Naive thymus-derived CD4-positive, alpha-beta T cell (primary cell): Measurements from ENCODE around the gene BRPF1. TPM values are rescaled to one million over a fixed set of nuclear protein-coding genes. Genes with fewer than 3 reads are reported as not detected.
A peak's percentile ranks its signal among the peaks of the same experiment; 100 is the strongest.

Experiments
- ATAC-seq: fragments of 150-1000 bp; cut with Tn5 transposase; 2 replicates; pipeline ENCODE4 v1.10.0; 2021; ENCODE audit warnings: mild to moderate bottlenecking, moderate library complexity
- CTCF ChIA-PET: fragments of 350-600 bp; sonication (Branson Sonifier 250); formaldehyde crosslinking; loops from one replicate; lab custom pipeline; 2021; ENCODE audit warnings: antibody characterized with exemption; lab: Charles Lee
- POLR2A ChIA-PET: fragments of 350-600 bp; sonication (Branson Sonifier 250); formaldehyde crosslinking; loops from one replicate; lab custom pipeline; 2021; ENCODE audit warnings: antibody characterized with exemption, inconsistent platforms; lab: Charles Lee
- DNase-seq, 9 donors: peaks; one replicate each; pipeline versions ENCODE4 v3.0.0 to v3.0.0-alpha.2; 2020 to 2022; ENCODE audit warnings: mixed read lengths in 1 of 9
- H3K27ac ChIP-seq: one replicate; pipeline ENCODE4 v1.7.0; 2013; ENCODE audit warnings: mild to moderate bottlenecking, low read depth, low read length, moderate library complexity
- H3K27me3 ChIP-seq, 2 donors: one replicate each; pipeline ENCODE4 v1.7.0; 2013; ENCODE audit warnings: low read length in 2 of 2, mild to moderate bottlenecking in 2 of 2, moderate library complexity in 2 of 2; ENCODE audit not compliant: control insufficient read depth in 2 of 2, insufficient read depth in 2 of 2
- H3K36me3 ChIP-seq, 3 experiments: 1 replicate in 2 of 3; 2 replicates in 1 of 3; pipeline ENCODE4 v1.7.0; 2013; ENCODE audit warnings: low read length in 3 of 3, mild to moderate bottlenecking in 3 of 3, moderate library complexity in 1 of 3; ENCODE audit not compliant: insufficient read depth in 3 of 3, control insufficient read depth in 2 of 3
- H3K4me1 ChIP-seq, 2 donors: one replicate each; pipeline ENCODE4 v1.7.0; 2013; ENCODE audit warnings: low read length in 2 of 2, mild to moderate bottlenecking in 2 of 2, moderate library complexity in 1 of 2; ENCODE audit not compliant: control insufficient read depth in 2 of 2, insufficient read depth in 2 of 2
- H3K4me3 ChIP-seq: 2 replicates; pipeline ENCODE4 v1.7.0; 2013; ENCODE audit warnings: mild to moderate bottlenecking, low read length
- H3K9me3 ChIP-seq, 3 experiments: 1 replicate in 2 of 3; 2 replicates in 1 of 3; pipeline ENCODE4 v1.7.0; 2013; ENCODE audit warnings: low read length in 3 of 3; ENCODE audit not compliant: control insufficient read depth in 2 of 3
- H3K27ac Mint-ChIP-seq, 9 donors: one replicate each; pipeline ENCODE4 v1.8.0; 2020 to 2022; ENCODE audit warnings: mixed read lengths in 9 of 9, mild to moderate bottlenecking in 8 of 9, moderate library complexity in 5 of 9, inconsistent platforms in 2 of 9
- H3K27me3 Mint-ChIP-seq, 5 donors: one replicate each; pipeline ENCODE4 v1.8.0; 2021 to 2022; ENCODE audit warnings: mixed read lengths in 5 of 5, mild to moderate bottlenecking in 1 of 5
- H3K36me3 Mint-ChIP-seq, 5 donors: one replicate each; pipeline ENCODE4 v1.8.0; 2020 to 2022; ENCODE audit warnings: mixed read lengths in 5 of 5, mild to moderate bottlenecking in 3 of 5, inconsistent platforms in 1 of 5
- H3K4me1 Mint-ChIP-seq, 7 donors: one replicate each; pipeline ENCODE4 v1.8.0; 2020 to 2022; ENCODE audit warnings: mixed read lengths in 7 of 7, mild to moderate bottlenecking in 3 of 7, inconsistent platforms in 1 of 7
- H3K4me3 Mint-ChIP-seq, 10 donors: one replicate each; pipeline ENCODE4 v1.8.0; 2020 to 2022; ENCODE audit warnings: mild to moderate bottlenecking in 10 of 10, mixed read lengths in 10 of 10, moderate library complexity in 6 of 10, inconsistent platforms in 2 of 10
- H3K9me3 Mint-ChIP-seq, 11 donors: one replicate each; pipeline ENCODE4 v1.8.0; 2020 to 2022; ENCODE audit warnings: mixed read lengths in 11 of 11, mild to moderate bottlenecking in 4 of 11, inconsistent platforms in 1 of 11, moderate library complexity in 1 of 11
- intact Hi-C, 2 donors: fragments of 100-400 bp; cut with micrococcal nuclease; formaldehyde crosslinking; loops; one replicate each; pipeline ENCODE4 v1.15.1; 2023
- polyA plus RNA-seq, 2 donors: library from polyadenylated mRNA; unstranded; fragments of 300-500 nt; fragmentation: Illumina TruSeq; gene quantifications; one replicate each; pipeline ENCODE4 v1.2.3, GENCODE V29; 2021
- total RNA-seq, 6 experiments: library from RNA in 5 of 6; stranded (reverse) in 5 of 6; gene quantifications; 1 replicate in 5 of 6; 2 replicates in 1 of 6; pipeline ENCODE4 v1.2.3 and lab custom pipeline; 2021 to 2026

The BRPF1 gene
- total and polyA plus RNA-seq, 7 experiments from 2014 or later, result 9.2 to 42.4 (median 33.1) TPM

DNA sequence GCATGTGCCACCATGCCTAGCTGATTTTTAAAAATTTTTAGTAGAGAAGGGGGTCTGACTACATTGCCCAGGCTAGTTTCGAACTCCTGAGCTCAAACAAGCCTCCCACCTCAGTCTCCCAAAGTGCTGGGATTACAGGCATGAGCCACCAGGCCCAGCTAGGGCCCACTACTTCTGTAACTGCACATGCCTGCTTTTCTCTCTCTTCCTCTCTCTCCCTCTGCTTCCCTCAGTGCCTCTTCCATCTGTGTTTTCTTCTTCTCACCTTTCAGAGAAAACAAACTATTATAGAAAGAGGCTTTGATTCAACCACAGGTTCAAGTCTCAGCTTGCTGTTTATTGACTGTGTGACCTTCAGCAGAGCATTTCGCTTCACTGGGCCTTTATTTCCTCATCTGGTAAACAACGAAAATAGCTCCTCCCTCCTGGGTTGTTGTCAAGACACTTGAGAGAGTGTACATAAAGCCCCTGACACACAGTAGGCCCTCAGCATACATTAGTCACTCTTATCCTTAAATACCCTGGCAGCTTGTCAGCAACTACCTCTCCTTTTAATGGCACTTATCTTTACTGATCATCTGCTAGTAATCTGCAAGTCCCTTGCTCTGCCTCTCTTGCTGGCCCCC lies 50.6 kb downstream of the BRPF1 start:
- Mint-ChIP-seq H3K4me3 (peak overlapping the region in 3 of 10 donors; percentile 9 to 19 (median 16)), H3K4me1 (peaks cover 41 to 66% (median 61%) of the 10 kb centered on the region in 7 donors), H3K9me3 (no peaks in the 10 kb centered on the region), H3K27ac (peak overlapping the region in 2 of 9 donors; percentile 39 to 70), H3K36me3 (peaks cover 4 to 40% (median 28%) of the 10 kb centered on the region in 5 donors), H3K27me3 (no peaks in the 10 kb centered on the region)
- H3K9me3 ChIP-seq, result no peaks in the 10 kb centered on the region
- ChIA-PET POLR2A (interaction anchor here (0.6 to 1.8 kb wide), 5 partner anchors 10 to 407 kb away, joined by 3 to 6 read pairs (median 4); partner anchors contain the start of genes ARPC4 and TADA3), CTCF (interaction anchor here (0.6 to 1.2 kb wide), 3 partner anchors 36 to 54 kb away, joined by 3 to 4 read pairs (median 3); no protein-coding TSS in a partner anchor)
- no peak overlapping the region for H3K27ac ChIP-seq
- H3K4me1 ChIP-seq, result peaks cover 33 to 39% of the 10 kb centered on the region in 2 donors
- DNase-seq (no peak), ATAC-seq (no peak)
- H3K4me3 ChIP-seq, result no peak overlapping the region
- intact Hi-C loops, result loop anchor here in 1 of 2 donors (1.0 to 2.0 kb wide), 3 partner anchors 151 to 505 kb away; partner anchors contain the start of gene CRELD1
- no peaks in the 10 kb centered on the region for H3K27me3 ChIP-seq
- peaks cover 0 to 50% (median 11%) of the 10 kb centered on the region in 3 experiments for H3K36me3 ChIP-seq

DNA sequence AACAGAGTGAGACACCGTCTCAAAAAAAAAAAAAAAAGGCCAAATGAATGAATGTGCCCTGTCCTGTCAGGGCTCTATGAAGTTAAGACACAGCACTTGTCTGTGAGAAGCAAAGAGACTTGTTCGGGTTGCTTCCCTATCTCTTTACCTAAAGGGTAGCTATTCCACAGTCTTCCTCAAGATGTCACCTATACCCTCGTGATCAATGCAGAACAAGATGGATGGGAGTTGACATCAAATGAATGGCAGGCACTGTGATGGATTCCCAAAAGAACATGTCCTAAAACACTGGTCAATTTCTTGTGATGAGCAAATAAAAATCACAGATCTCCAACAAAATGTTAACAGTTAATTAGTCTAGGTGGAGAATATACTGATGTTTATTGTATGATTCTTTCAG lies 51.2 kb downstream of the BRPF1 start:
- ATAC-seq, result no peak
- peaks cover 0 to 57% (median 11%) of the 10 kb centered on the region in 3 experiments for H3K36me3 ChIP-seq
- H3K27ac ChIP-seq, result no peak overlapping the region
- Mint-ChIP-seq H3K27ac (no peak overlapping the region), H3K9me3 (no peaks in the 10 kb centered on the region), H3K4me1 (peaks cover 44 to 67% (median 61%) of the 10 kb centered on the region in 7 donors), H3K4me3 (no peak overlapping the region), H3K36me3 (peaks cover 10 to 47% (median 35%) of the 10 kb centered on the region in 5 donors), H3K27me3 (no peaks in the 10 kb centered on the region)
- H3K27me3 ChIP-seq, result no peaks in the 10 kb centered on the region
- H3K4me1 ChIP-seq, result peaks cover 33 to 42% of the 10 kb centered on the region in 2 donors
- DNase-seq, result peak in 2 of 9 donors; percentile 19 to 26
- H3K4me3 ChIP-seq, result no peak overlapping the region
- ChIA-PET POLR2A (interaction anchor here (1.0 to 1.8 kb wide), 4 partner anchors 10 to 12 kb away, joined by 3 to 6 read pairs (median 4); partner anchors contain the start of genes ARPC4 and TADA3), CTCF (interaction anchor here (1.0 to 1.2 kb wide), 2 partner anchors 37 to 491 kb away, joined by 3 to 4 read pairs; no protein-coding TSS in a partner anchor)
- H3K9me3 ChIP-seq, result no peaks in the 10 kb centered on the region
- intact Hi-C loops, result loop anchor here in 1 of 2 donors (1.0 to 2.0 kb wide), 3 partner anchors 150 to 504 kb away; partner anchors contain the start of gene CRELD1

DNA sequence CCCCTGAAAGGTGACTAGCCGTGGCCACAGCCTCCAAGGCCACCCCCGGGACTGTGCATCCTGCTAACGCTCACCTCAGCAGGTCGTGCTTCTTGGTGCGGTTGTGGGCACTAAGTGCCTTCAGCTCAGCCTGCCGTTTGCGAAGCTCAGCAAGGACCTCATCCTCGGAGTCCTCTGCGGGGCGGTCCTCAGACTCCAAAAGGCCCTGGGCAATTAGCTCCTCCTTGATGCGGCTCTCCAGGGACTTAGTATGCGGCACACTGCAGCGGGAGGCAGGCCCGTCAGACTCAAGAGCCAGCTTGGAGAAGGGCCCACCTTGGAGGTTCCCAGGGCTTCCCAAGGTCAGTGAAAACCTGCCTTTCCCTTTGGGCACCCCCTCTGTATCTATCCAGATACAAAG lies 52.4 kb downstream of the BRPF1 start:
- Histone ChIP-seq H3K4me1 (peaks cover 21 to 32% of the 10 kb centered on the region in 2 donors), H3K27me3 (no peaks in the 10 kb centered on the region), H3K27ac (no peak overlapping the region), H3K36me3 (peaks cover 0 to 61% (median 11%) of the 10 kb centered on the region in 3 experiments), H3K4me3 (no peak overlapping the region), H3K9me3 (no peaks in the 10 kb centered on the region)
- DNase-seq (no peak), ATAC-seq (no peak)
- intact Hi-C loops, result loop anchor here in 1 of 2 donors (2.0 kb wide), 2 partner anchors 149 to 503 kb away; partner anchors contain the start of gene CRELD1
- H3K4me3 Mint-ChIP-seq, result no peak overlapping the region
- ChIA-PET CTCF (no interaction called here), POLR2A (no interaction called here)
- no peaks in the 10 kb centered on the region for H3K9me3 Mint-ChIP-seq
- H3K27me3 Mint-ChIP-seq, result no peaks in the 10 kb centered on the region
- H3K4me1 Mint-ChIP-seq, result peaks cover 35 to 60% (median 54%) of the 10 kb centered on the region in 7 donors
- H3K27ac Mint-ChIP-seq, result no peak overlapping the region
- H3K36me3 Mint-ChIP-seq, result peaks cover 12 to 47% (median 38%) of the 10 kb centered on the region in 5 donors

DNA sequence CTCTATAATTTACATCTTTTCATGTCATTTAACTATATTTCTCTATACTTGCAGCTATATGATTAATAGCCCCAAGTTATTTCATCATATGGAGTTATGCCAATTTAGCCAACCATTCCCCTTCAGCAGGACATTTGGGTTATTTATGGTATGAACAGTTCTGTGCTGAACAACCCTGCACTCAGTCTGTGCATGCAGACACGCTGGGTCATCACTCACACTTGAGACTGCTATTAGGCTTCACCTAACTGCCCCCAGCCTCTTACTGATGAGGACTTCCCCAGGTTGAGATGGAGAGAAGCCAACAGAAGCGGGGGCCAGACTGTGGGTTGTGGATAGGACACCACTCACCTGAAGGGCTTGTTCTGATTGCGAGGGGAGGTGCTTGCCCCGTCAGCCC lies 53.4 kb downstream of the BRPF1 start:
- CTCF ChIA-PET, result no interaction called here
- DNase-seq (no peak), ATAC-seq (no peak)
- Histone ChIP-seq H3K27ac (no peak overlapping the region), H3K4me3 (no peak overlapping the region), H3K36me3 (peaks cover 0 to 71% (median 11%) of the 10 kb centered on the region in 3 experiments), H3K9me3 (no peaks in the 10 kb centered on the region), H3K27me3 (no peaks in the 10 kb centered on the region), H3K4me1 (peaks cover 11 to 22% of the 10 kb centered on the region in 2 donors)
- peaks cover 14 to 56% (median 46%) of the 10 kb centered on the region in 5 donors for H3K36me3 Mint-ChIP-seq
- no peak overlapping the region for H3K4me3 Mint-ChIP-seq
- H3K4me1 Mint-ChIP-seq, result peaks cover 26 to 58% (median 52%) of the 10 kb centered on the region in 7 donors
- intact Hi-C loops, result no loop called here
- no peaks in the 10 kb centered on the region for H3K9me3 Mint-ChIP-seq
- H3K27ac Mint-ChIP-seq, result peak overlapping the region in 1 of 9 donors; percentile 25
- no peaks in the 10 kb centered on the region for H3K27me3 Mint-ChIP-seq
- POLR2A ChIA-PET, result interaction anchor here (0.9 kb wide), 1 partner anchor 23 kb away, joined by 3 read pairs; no protein-coding TSS in a partner anchor

DNA sequence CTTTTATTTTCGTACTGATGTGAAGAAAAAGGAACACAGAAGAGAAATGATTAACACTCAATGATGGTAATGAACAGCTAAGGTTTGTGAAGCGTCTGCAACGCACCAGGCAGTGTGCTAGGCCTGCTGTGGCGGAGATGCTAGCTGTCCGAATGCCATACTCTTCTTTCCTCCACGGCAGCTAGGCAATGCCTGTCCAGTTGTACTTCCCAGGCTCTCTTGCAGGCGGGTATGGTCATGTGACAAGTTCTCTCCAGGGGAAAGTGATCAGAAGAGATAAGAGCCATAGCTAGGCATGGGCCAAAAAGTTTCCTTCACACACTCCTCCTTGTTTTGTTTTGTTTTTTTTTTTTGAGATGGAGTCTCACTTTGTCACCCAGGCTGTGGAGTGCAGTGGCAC lies 54.1 kb downstream of the BRPF1 start:
- Histone ChIP-seq H3K27me3 (no peaks in the 10 kb centered on the region), H3K27ac (no peak overlapping the region), H3K4me1 (peaks cover 9 to 19% of the 10 kb centered on the region in 2 donors), H3K4me3 (no peak overlapping the region), H3K9me3 (no peaks in the 10 kb centered on the region), H3K36me3 (peaks cover 0 to 72% (median 11%) of the 10 kb centered on the region in 3 experiments)
- H3K36me3 Mint-ChIP-seq, result peaks cover 19 to 61% (median 47%) of the 10 kb centered on the region in 5 donors
- H3K27me3 Mint-ChIP-seq, result no peaks in the 10 kb centered on the region
- no peak overlapping the region for H3K4me3 Mint-ChIP-seq
- intact Hi-C loops, result no loop called here
- no peak for DNase-seq
- H3K27ac Mint-ChIP-seq, result peak overlapping the region in 2 of 9 donors; percentile 25 to 32
- peaks cover 27 to 58% (median 52%) of the 10 kb centered on the region in 7 donors for H3K4me1 Mint-ChIP-seq
- no peaks in the 10 kb centered on the region for H3K9me3 Mint-ChIP-seq
- ChIA-PET POLR2A (interaction anchor here (0.7 to 1.2 kb wide), 3 partner anchors 10 to 136 kb away, joined by 3 to 4 read pairs (median 3); partner anchors contain the start of gene MTMR14), CTCF (no interaction called here)
- ATAC-seq, result no peak

DNA sequence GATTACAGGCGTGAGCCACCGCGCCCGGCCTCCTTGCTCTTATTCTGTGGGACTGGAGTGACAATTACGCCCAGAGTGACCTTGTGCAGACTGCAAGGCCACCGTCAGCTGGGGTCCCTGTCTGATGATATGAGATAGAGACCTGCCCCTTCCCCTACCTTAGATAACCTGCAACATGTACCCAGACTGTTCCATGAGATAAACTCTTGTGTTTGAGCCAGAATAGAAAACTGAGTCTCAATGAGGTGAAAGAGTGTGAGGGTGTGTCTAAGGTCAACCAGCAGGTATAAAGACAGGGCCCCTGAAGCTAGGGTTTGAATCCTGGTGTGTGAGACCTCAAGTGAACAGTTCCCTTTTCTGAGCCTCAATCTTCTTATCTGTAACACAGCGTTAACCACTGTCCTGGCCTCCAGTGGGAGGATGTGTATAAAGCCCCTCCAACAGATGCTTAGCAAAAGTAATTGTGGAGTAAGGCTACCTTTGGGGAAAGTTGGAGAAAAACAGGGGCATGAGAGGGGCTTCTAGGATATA lies 54.7 kb downstream of the BRPF1 start:
- Mint-ChIP-seq H3K36me3 (peaks cover 19 to 60% (median 45%) of the 10 kb centered on the region in 5 donors), H3K4me3 (no peak overlapping the region), H3K27me3 (no peaks in the 10 kb centered on the region), H3K9me3 (no peaks in the 10 kb centered on the region), H3K27ac (peak overlapping the region in 3 of 9 donors; percentile 23 to 32 (median 29)), H3K4me1 (peaks cover 31 to 58% (median 52%) of the 10 kb centered on the region in 7 donors)
- H3K9me3 ChIP-seq, result no peaks in the 10 kb centered on the region
- no peak for ATAC-seq
- DNase-seq, result no peak
- CTCF ChIA-PET, result interaction anchor here (0.6 kb wide), 1 partner anchor 53 kb away, joined by 5 read pairs; no protein-coding TSS in a partner anchor
- peaks cover 11 to 19% of the 10 kb centered on the region in 2 donors for H3K4me1 ChIP-seq
- peaks cover 0 to 70% (median 11%) of the 10 kb centered on the region in 3 experiments for H3K36me3 ChIP-seq
- intact Hi-C loops, result no loop called here
- no peak overlapping the region for H3K27ac ChIP-seq
- no peaks in the 10 kb centered on the region for H3K27me3 ChIP-seq
- H3K4me3 ChIP-seq, result no peak overlapping the region
- POLR2A ChIA-PET, result interaction anchor here (0.7 to 1.2 kb wide), 4 partner anchors 9 to 137 kb away, joined by 3 to 4 read pairs (median 3); partner anchors contain the start of gene MTMR14
